Measurements from ENCODE around the gene PDE4D. TPM values are rescaled to one million over a fixed set of nuclear protein-coding genes. Genes with fewer than 3 reads are reported as not detected.

The PDE4D gene
- total and polyA plus RNA-seq, 2 of the 4 experiments (the other 2 are of a cell fraction), result 1.4 to 7.9 TPM

DNA sequence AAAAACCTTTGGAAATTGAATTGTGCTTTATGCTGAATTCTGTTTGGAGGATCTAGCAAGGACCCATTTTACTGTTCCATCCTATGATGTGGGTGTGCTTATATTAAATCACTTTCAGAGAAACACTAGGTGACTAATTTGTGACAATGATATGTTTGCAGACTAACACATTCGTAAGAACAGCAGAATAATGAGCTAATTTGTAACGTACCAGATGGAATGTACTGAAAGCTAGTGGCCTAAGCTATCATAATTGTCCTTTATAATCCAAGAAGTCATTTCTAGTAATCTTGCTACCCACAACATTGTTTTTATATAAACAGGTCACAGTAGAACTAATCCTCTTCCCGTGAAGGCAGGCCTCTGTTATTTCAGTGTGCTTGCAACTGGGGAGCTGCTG, 292.5 kb downstream of the PDE4D start:
- no peaks in the 10 kb centered on the region for H3K36me3 ChIP-seq (ENCODE audit: control insufficient read depth, insufficient read depth, low read length)
- no peak for DNase-seq
- H3K23ac ChIP-seq (ENCODE audit: low read depth, low read length), result no peak overlapping the region
- H2BK20ac ChIP-seq (ENCODE audit: low read depth, low read length), result no peak overlapping the region
- no peak overlapping the region for H3K4me3 ChIP-seq (ENCODE audit: insufficient read depth, low read depth, low read length)
- H4K20me1 ChIP-seq (ENCODE audit: insufficient read depth, low read length), result no peaks in the 10 kb centered on the region
- no peak overlapping the region for H2AK9ac ChIP-seq (replicated peaks; ENCODE audit: low read depth, low read length, poor library complexity)
- H3K9me1 ChIP-seq (ENCODE audit: insufficient read depth, low read length), result no peaks in the 10 kb centered on the region
- no peak overlapping the region for H3K14ac ChIP-seq (replicated peaks; ENCODE audit: low read depth, low read length)
- H3K27me3 ChIP-seq (ENCODE audit: control insufficient read depth, insufficient read depth, low read length), result no peaks in the 10 kb centered on the region
- ATAC-seq (ENCODE audit: low read depth), result no peak
- no peak overlapping the region for H2AK5ac ChIP-seq (ENCODE audit: low read depth, low read length)
- no peak overlapping the region for H2AFZ ChIP-seq (replicated peaks; ENCODE audit: low read length, poor library complexity)
- TF ChIP-seq MAFK (IDR thresholded peaks at IDR 0.05; ENCODE audit: low read depth, low read length) (no peak), RCOR1 (IDR thresholded peaks at IDR 0.05; ENCODE audit: insufficient replicate concordance, low read length) (no peak), CEBPB (IDR thresholded peaks at IDR 0.05; ENCODE audit: low read depth, low read length) (no peak), FOS (IDR thresholded peaks at IDR 0.05; ENCODE audit: low read depth, low read length) (no peak), CTCF (conservative IDR thresholded peaks at IDR 0.05; ENCODE audit: low read depth, low read length) (no peak), BHLHE40 (IDR thresholded peaks at IDR 0.05; ENCODE audit: low read depth, low read length) (no peak), USF2 (IDR thresholded peaks at IDR 0.05; ENCODE audit: low read depth, low read length) (no peak), POLR2A (IDR thresholded peaks at IDR 0.05; ENCODE audit: low read depth, low read length) (no peak), RFX5 (IDR thresholded peaks at IDR 0.05; ENCODE audit: low read depth, low read length) (no peak), RAD21 (IDR thresholded peaks at IDR 0.05; ENCODE audit: low read length) (no peak), SMC3 (IDR thresholded peaks at IDR 0.05; ENCODE audit: low read depth, low read length) (no peak), MAZ (IDR thresholded peaks at IDR 0.05; ENCODE audit: borderline replicate concordance, low read depth, low read length) (no peak), MXI1 (IDR thresholded peaks at IDR 0.05; ENCODE audit: borderline replicate concordance, low read depth, low read length) (no peak), NFE2L2 (IDR thresholded peaks at IDR 0.05; ENCODE audit: low read depth, low read length) (no peak), CHD1 (IDR thresholded peaks at IDR 0.05; ENCODE audit: low read depth, low read length) (no peak)
- TF ChIP-seq, protein P1, sequence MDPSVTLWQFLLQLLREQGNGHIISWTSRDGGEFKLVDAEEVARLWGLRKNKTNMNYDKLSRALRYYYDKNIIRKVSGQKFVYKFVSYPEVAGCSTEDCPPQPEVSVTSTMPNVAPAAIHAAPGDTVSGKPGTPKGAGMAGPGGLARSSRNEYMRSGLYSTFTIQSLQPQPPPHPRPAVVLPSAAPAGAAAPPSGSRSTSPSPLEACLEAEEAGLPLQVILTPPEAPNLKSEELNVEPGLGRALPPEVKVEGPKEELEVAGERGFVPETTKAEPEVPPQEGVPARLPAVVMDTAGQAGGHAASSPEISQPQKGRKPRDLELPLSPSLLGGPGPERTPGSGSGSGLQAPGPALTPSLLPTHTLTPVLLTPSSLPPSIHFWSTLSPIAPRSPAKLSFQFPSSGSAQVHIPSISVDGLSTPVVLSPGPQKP (IDR thresholded peaks at IDR 0.05; ENCODE audit: borderline replicate concordance, low read depth, low read length), result no peak
- WGBS, 2 experiments (ENCODE audit: extremely low coverage in 2 of 2, insufficient read length in 1 of 2), result no CpG with 5 or more reads among the region's 3 CpGs
- H4K91ac ChIP-seq (ENCODE audit: insufficient read depth, low read depth, low read length), result no peak overlapping the region
- intact Hi-C loops (cut with micrococcal nuclease), result no loop called here
- no peak overlapping the region for H3K4ac ChIP-seq (ENCODE audit: low read depth, low read length)
- no peak overlapping the region for H4K8ac ChIP-seq (ENCODE audit: low read depth in 2 of 2, low read length in 2 of 2)
- no peak overlapping the region for H3K18ac ChIP-seq (ENCODE audit: low read depth, low read length)
- H3K9ac ChIP-seq (ENCODE audit: low read depth, low read length), result no peak overlapping the region
- H3K9me3 ChIP-seq (ENCODE audit: control insufficient read depth, insufficient read depth, low read length), result no peaks in the 10 kb centered on the region
- H3K4me2 ChIP-seq (ENCODE audit: low read depth, low read length), result no peak overlapping the region
- H3K4me1 ChIP-seq (ENCODE audit: control insufficient read depth, insufficient read depth, low read length), result no peaks in the 10 kb centered on the region
- CTCF ChIA-PET, result no interaction called here
- H2BK15ac ChIP-seq (ENCODE audit: low read depth, low read length), result no peak overlapping the region
- H2BK120ac ChIP-seq (ENCODE audit: low read depth, low read length), result no peak overlapping the region
- BruUV-seq (replicated peaks), result no TSS peak
- no peak overlapping the region for H3K27ac ChIP-seq (ENCODE audit: insufficient read depth, low read length)
- H3K79me1 ChIP-seq (ENCODE audit: low read depth in 1 of 2, low read length in 2 of 2), result no peaks in the 10 kb centered on the region
- POLR2A ChIA-PET (ENCODE audit: unreplicated experiment), result no interaction called here
- H3K56ac ChIP-seq (ENCODE audit: extremely low read depth, insufficient read depth, low read length), result no peak overlapping the region
- no peak overlapping the region for H4K5ac ChIP-seq (ENCODE audit: low read depth, low read length)
- dilution Hi-C loops (cut with HindIII; ENCODE audit: low sequenced_read_pairs, unreplicated experiment), result no loop called here
- no peak overlapping the region for H2BK5ac ChIP-seq (ENCODE audit: low read depth, low read length, poor library complexity, severe bottlenecking)
- in situ Hi-C loops (cut with MboI; ENCODE audit: low sequenced_read_pairs), result no loop called here

Measured in IMR-90 (cell line).